Cardiac muscle cell (in vitro differentiated cells and primary cell): ENCODE results near the gene ZNF274. TPM values are rescaled to one million over a fixed set of nuclear protein-coding genes. Genes with fewer than 3 reads are reported as not detected.

Source experiments
- DNase-seq, 2 donors: peaks; one replicate each; pipeline versions ENCODE4 v3.0.0 to v3.0.0-alpha.2; 2010 to 2017; ENCODE audit warnings: low read depth in 1 of 2, low spot score in 1 of 2
- H3K27ac ChIP-seq: fragments of 200-600 bp; sonication (generic); 2 replicates; pipeline ENCODE4 v1.5.1; 2016
- H3K27me3 ChIP-seq: fragments of 200-600 bp; sonication (generic); 2 replicates; pipeline ENCODE4 v1.6.0; 2016; ENCODE audit warnings: control low read depth
- H3K36me3 ChIP-seq: fragments of 200-600 bp; sonication (generic); 2 replicates; pipeline ENCODE4 v1.5.1; 2016; ENCODE audit warnings: control low read depth
- H3K4me1 ChIP-seq: fragments of 200-600 bp; sonication (generic); 2 replicates; pipeline ENCODE4 v1.8.1; 2017; ENCODE audit warnings: low read depth, mild to moderate bottlenecking, mixed run types
- H3K4me3 ChIP-seq: fragments of 200-600 bp; sonication (generic); 2 replicates; pipeline ENCODE4 v1.5.1; 2016; ENCODE audit warnings: mild to moderate bottlenecking
- H3K9me3 ChIP-seq: fragments of 200-600 bp; sonication (generic); 2 replicates; pipeline ENCODE4 v1.5.1; 2017; ENCODE audit warnings: low read depth, mild to moderate bottlenecking, control low read depth
- CTCF ChIP-seq: IDR thresholded peaks from 2 replicates; pipeline ENCODE4 v1.5.1; 2012; ENCODE audit warnings: low read depth, mild to moderate bottlenecking, low read length
- polyA plus RNA-seq: library from polyadenylated mRNA; unstranded; fragments of >200 nt; fragmentation: Nextera tagmentation; extraction: Ambion mirVana; gene quantifications from 2 replicates; pipeline ENCODE4 v1.2.1, GENCODE V29; 2016
- total RNA-seq: library from RNA; depleted of rRNA; stranded (reverse); fragments of >200 nt; gene quantifications from 2 replicates; pipeline ENCODE4 v1.2.3, GENCODE V29; 2016

ZNF274 gene
- total and polyA plus RNA-seq, 2 experiments from 2014 or later: 42.8 to 50.1 TPM

GRCh38 chr19:58217069-58217481, 34.2 kb downstream of the ZNF274 start:
- Histone ChIP-seq H3K27me3 (no peaks in the 10 kb centered on the region), H3K27ac (no peak overlapping the region), H3K9me3 (peaks cover 4% of the 10 kb centered on the region), H3K36me3 (peaks cover 17% of the 10 kb centered on the region), H3K4me1 (no peaks in the 10 kb centered on the region), H3K4me3 (no peak overlapping the region)
- DNase-seq: no peak
- no peak for TF ChIP-seq CTCF

- no peak for DNase-seq
Measured at GRCh38 chr19:58217607-58218391, 34.9 kb downstream of the ZNF274 start.

GRCh38 chr19:58218899-58219298, 36.0 kb downstream of the ZNF274 start:
- peak; percentile 13 for TF ChIP-seq CTCF
- Histone ChIP-seq H3K4me1 (no peaks in the 10 kb centered on the region), H3K4me3 (no peak overlapping the region), H3K27me3 (no peaks in the 10 kb centered on the region), H3K27ac (no peak overlapping the region), H3K9me3 (no peaks in the 10 kb centered on the region), H3K36me3 (no peaks in the 10 kb centered on the region)
- DNase-seq: peak; percentile 18 to 44

More at GRCh38 chr19:58217607-58218391, 34.9 kb downstream of the ZNF274 start:
- no peak overlapping the region for H3K27ac ChIP-seq
- no peaks in the 10 kb centered on the region for H3K27me3 ChIP-seq
- peaks cover 10% of the 10 kb centered on the region for H3K36me3 ChIP-seq
- H3K4me3 ChIP-seq: no peak overlapping the region
- peaks cover 4% of the 10 kb centered on the region for H3K9me3 ChIP-seq
- no peak for TF ChIP-seq CTCF
- H3K4me1 ChIP-seq: no peaks in the 10 kb centered on the region

GRCh38 chr19:58227964-58228584, 45.2 kb downstream of the ZNF274 start:
- Histone ChIP-seq H3K4me3 (peak overlapping the region; percentile 53), H3K4me1 (peaks cover 5% of the 10 kb centered on the region), H3K27ac (peak overlapping the region; percentile 84), H3K9me3 (no peaks in the 10 kb centered on the region), H3K27me3 (no peaks in the 10 kb centered on the region), H3K36me3 (peaks cover 24% of the 10 kb centered on the region)
- DNase-seq: peak in 1 of 2 donors; percentile 19
- TF ChIP-seq CTCF: no peak

GRCh38 chr19:58228585-58229254, 45.9 kb downstream of the ZNF274 start, which contains the start of gene ZNF544:
Gene ZNF544 (plus strand): TSS chr19:58228914. CDS start chr19:58244024, 15,110 bp downstream.
- Histone ChIP-seq H3K4me3 (peak within 1 kb of the TSS; percentile 53), H3K27me3 (no peaks in the 10 kb centered on the region), H3K9me3 (no peaks in the 10 kb centered on the region), H3K4me1 (peaks cover 5% of the 10 kb centered on the region), H3K36me3 (peaks cover 30% of the 10 kb centered on the region), H3K27ac (peak within 1 kb of the TSS; percentile 84)
- DNase-seq: peak; percentile 78 to 87
- no peak for TF ChIP-seq CTCF
